ENCODE measurements around the gene SERINC4.
A peak's percentile ranks its signal among the peaks of the same experiment; 100 is the strongest.

The SERINC4 gene

GRCh38 chr15:43796566-43796965 lies 3.5 kb downstream of the SERINC4 start:
- no peak for DNase-seq (ENCODE audit: low read depth in 2 of 2)

GRCh38 chr15:43795997-43796396 lies 4.0 kb downstream of the SERINC4 start:
- no peak for DNase-seq (ENCODE audit: low read depth in 2 of 2)

GRCh38 chr15:43795197-43795596 lies 4.8 kb downstream of the SERINC4 start:
- DNase-seq (ENCODE audit: low read depth in 2 of 2) = no peak

- DNase-seq (ENCODE audit: low read depth in 2 of 2) = no peak
These were observed 5.6 kb downstream of the SERINC4 start for GRCh38 chr15:43794269-43795037.

GRCh38 chr15:43793647-43794046 lies 6.4 kb downstream of the SERINC4 start:
- no peak for DNase-seq (ENCODE audit: low read depth in 2 of 2)

GRCh38 chr15:43792761-43793476 lies 7.1 kb downstream of the SERINC4 start:
- DNase-seq (ENCODE audit: low read depth in 2 of 2) = no peak

GRCh38 chr15:43791993-43792760 lies 7.8 kb downstream of the SERINC4 start, which contains the start of gene SERF2:
SERF2 (plus strand) TSS chr15:43792320; CDS start chr15:43792377, 57 bp downstream.
- DNase-seq (ENCODE audit: low read depth in 2 of 2) = peak; percentile 100

GRCh38 chr15:43789409-43789808 lies 10.6 kb downstream of the SERINC4 start:
- no peak for DNase-seq (ENCODE audit: low read depth in 2 of 2)

GRCh38 chr15:43779016-43779415 lies 21.0 kb downstream of the SERINC4 start:
- DNase-seq (ENCODE audit: low read depth in 2 of 2) = no peak

- peak; percentile 86 to 88 for DNase-seq (ENCODE audit: low read depth in 2 of 2)
These were observed 22.6 kb downstream of the SERINC4 start for GRCh38 chr15:43777267-43777914.

- peak; percentile 65 for DNase-seq (ENCODE audit: low read depth in 2 of 2)
These were observed 23.2 kb downstream of the SERINC4 start, which contains the start of gene ELL3 for GRCh38 chr15:43776718-43777266. ELL3 (minus strand) TSS chr15:43776966; CDS start chr15:43776901, 65 bp downstream.

- DNase-seq (ENCODE audit: low read depth in 2 of 2) = peak in 1 of 2 donors; percentile 20
These were observed 23.8 kb downstream of the SERINC4 start for GRCh38 chr15:43776101-43776717.

- DNase-seq (ENCODE audit: low read depth in 2 of 2) = no peak
These were observed 24.5 kb downstream of the SERINC4 start for GRCh38 chr15:43775411-43775965.

- no peak for DNase-seq (ENCODE audit: low read depth in 2 of 2)
These were observed 26.0 kb downstream of the SERINC4 start for GRCh38 chr15:43774062-43774461.

GRCh38 chr15:43772624-43773023 lies 27.4 kb downstream of the SERINC4 start:
- DNase-seq (ENCODE audit: low read depth in 2 of 2) = no peak

GRCh38 chr15:43771816-43772215 lies 28.2 kb downstream of the SERINC4 start:
- DNase-seq (ENCODE audit: low read depth in 2 of 2) = no peak

- no peak for DNase-seq (ENCODE audit: low read depth in 2 of 2)
These were observed 30.3 kb downstream of the SERINC4 start for GRCh38 chr15:43769584-43770228.

- DNase-seq (ENCODE audit: low read depth in 2 of 2) = no peak
These were observed 36.1 kb downstream of the SERINC4 start for GRCh38 chr15:43763819-43764446.

- DNase-seq (ENCODE audit: low read depth in 2 of 2) = no peak
These were observed 37.2 kb downstream of the SERINC4 start for GRCh38 chr15:43762824-43763223.

GRCh38 chr15:43751885-43752284 lies 48.1 kb downstream of the SERINC4 start:
- DNase-seq (ENCODE audit: low read depth in 2 of 2) = no peak
